Ectodermal cell (in vitro differentiated cells): Measurements from ENCODE around the gene PCDHGA7.

Source experiments
- H3K27ac ChIP-seq: 2 replicates; pipeline ENCODE4 v1.7.0; 2013; ENCODE audit warnings: mild to moderate bottlenecking, low read depth, low read length; ENCODE audit not compliant: insufficient read depth, poor library complexity, severe bottlenecking
- H3K27me3 ChIP-seq: 2 replicates; pipeline ENCODE4 v1.7.0; 2013; ENCODE audit warnings: mild to moderate bottlenecking, low read length; ENCODE audit not compliant: insufficient read depth, control insufficient read depth, poor library complexity, severe bottlenecking
- H3K36me3 ChIP-seq: one replicate; pipeline ENCODE4 v1.7.0; 2013; ENCODE audit warnings: low read length; ENCODE audit not compliant: control insufficient read depth, insufficient read depth
- H3K4me1 ChIP-seq: one replicate; pipeline ENCODE4 v1.7.0; 2013; ENCODE audit warnings: low read length; ENCODE audit not compliant: control insufficient read depth, insufficient read depth
- H3K4me3 ChIP-seq: 2 replicates; pipeline ENCODE4 v1.7.0; 2013; ENCODE audit warnings: low read depth, low read length, control low read depth; ENCODE audit not compliant: insufficient read depth
- H3K9me3 ChIP-seq: 2 replicates; pipeline ENCODE4 v1.7.0; 2013; ENCODE audit warnings: mild to moderate bottlenecking, low read length, moderate library complexity; ENCODE audit not compliant: control insufficient read depth
- WGBS, 2 experiments: methylation state at CpG; one replicate each; pipeline ENCODE4 v1.1.7; 2013; ENCODE audit warnings: missing lambda C conversion rate in 2 of 2; 5-methylcytosine and 5-hydroxymethylcytosine counted together

Gene PCDHGA7

GRCh38 chr5:141351591-141351990 lies 31.0 kb upstream of the PCDHGA7 start:
- Histone ChIP-seq H3K4me3 (no peak overlapping the region), H3K36me3 (no peaks in the 10 kb centered on the region), H3K4me1 (no peaks in the 10 kb centered on the region), H3K27me3 (no peaks in the 10 kb centered on the region), H3K27ac (no peak overlapping the region), H3K9me3 (peaks cover 2% of the 10 kb centered on the region)
- 95 to 96% methylated on average over 28 to 30 of the region's 36 CpGs for WGBS, 2 experiments

DNA sequence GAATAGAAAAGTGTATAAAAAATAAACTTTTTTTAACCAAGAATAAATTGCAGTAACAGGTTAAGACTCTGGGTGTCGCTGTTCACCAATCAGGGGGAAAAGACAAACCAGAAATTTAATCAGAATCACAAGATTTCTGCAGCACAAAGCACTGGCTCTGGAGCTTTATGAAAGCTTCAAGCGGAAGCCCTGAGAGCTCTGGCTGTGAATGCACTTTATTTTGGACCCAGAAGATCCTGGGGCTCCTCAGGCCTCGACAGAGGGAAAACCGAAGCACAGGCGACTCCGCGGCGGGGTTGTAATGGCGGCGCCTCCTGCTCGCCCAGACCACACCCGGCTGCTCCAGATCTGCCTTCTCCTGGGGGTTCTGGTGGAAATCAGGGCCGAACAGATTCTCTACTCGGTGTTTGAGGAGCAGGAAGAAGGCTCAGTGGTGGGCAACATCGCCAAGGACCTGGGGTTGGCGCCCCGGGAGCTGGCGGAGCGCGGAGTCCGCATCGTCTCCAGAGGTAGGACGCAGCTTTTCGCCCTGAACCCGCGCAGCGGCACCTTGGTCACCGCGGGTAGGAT lies 27.6 kb upstream of the PCDHGA7 start, which contains the start of gene PCDHGA4:
Gene PCDHGA4, plus strand, starts transcription at position 122 of the 570 bp plus-strand sequence. Its CDS starts 87 bp downstream, at position 209.
- no peaks in the 10 kb centered on the region for H3K4me1 ChIP-seq
- peaks cover 2% of the 10 kb centered on the region for H3K9me3 ChIP-seq
- no peaks in the 10 kb centered on the region for H3K36me3 ChIP-seq
- no peaks in the 10 kb centered on the region for H3K27me3 ChIP-seq
- H3K27ac ChIP-seq: no peak within 1 kb of the TSS
- no peak within 1 kb of the TSS for H3K4me3 ChIP-seq
- 94% methylated on average over 29 of the region's 29 CpGs for WGBS, 2 experiments

DNA sequence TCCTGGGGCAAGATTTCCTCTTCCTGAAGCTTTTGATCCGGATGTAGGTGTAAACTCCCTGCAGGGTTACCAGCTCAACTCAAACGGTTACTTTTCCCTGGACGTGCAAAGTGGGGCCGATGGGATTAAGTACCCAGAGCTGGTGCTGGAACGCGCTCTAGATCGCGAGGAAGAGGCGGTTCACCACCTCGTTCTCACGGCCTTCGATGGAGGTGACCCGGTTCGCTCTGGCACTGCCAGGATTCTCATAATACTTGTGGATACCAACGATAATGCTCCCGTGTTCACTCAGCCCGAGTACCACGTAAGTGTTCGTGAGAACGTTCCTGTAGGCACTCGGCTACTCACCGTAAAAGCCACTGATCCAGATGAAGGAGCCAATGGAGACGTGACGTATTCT lies 26.9 kb upstream of the PCDHGA7 start:
- peaks cover 5% of the 10 kb centered on the region for H3K9me3 ChIP-seq
- no peak overlapping the region for H3K4me3 ChIP-seq
- WGBS, 2 experiments: 96 to 97% methylated on average over 24 of the region's 24 CpGs
- no peaks in the 10 kb centered on the region for H3K27me3 ChIP-seq
- no peaks in the 10 kb centered on the region for H3K36me3 ChIP-seq
- no peak overlapping the region for H3K27ac ChIP-seq
- no peaks in the 10 kb centered on the region for H3K4me1 ChIP-seq

GRCh38 chr5:141356133-141356532 lies 26.4 kb upstream of the PCDHGA7 start:
- no peaks in the 10 kb centered on the region for H3K4me1 ChIP-seq
- 90% methylated on average over 5 of the region's 5 CpGs for WGBS, 2 experiments
- H3K27ac ChIP-seq: no peak overlapping the region
- H3K9me3 ChIP-seq: peaks cover 5% of the 10 kb centered on the region
- H3K27me3 ChIP-seq: no peaks in the 10 kb centered on the region
- no peaks in the 10 kb centered on the region for H3K36me3 ChIP-seq
- no peak overlapping the region for H3K4me3 ChIP-seq

DNA sequence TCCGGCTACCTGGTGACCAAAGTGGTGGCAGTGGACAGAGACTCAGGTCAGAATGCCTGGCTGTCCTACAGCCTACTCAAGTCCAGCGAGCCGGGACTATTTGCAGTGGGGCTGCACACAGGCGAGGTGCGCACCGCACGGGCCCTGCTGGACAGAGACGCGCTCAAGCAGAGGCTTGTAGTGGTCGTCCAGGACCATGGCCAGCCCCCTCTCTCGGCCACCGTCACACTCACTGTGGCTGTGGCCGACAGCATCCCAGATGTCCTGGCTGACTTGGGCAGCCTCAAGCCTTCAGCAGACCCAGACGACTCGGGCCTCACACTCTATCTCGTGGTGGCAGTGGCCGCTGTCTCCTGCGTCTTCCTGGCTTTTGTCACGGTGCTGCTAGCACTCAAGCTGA lies 25.6 kb upstream of the PCDHGA7 start:
- no peak overlapping the region for H3K27ac ChIP-seq
- H3K4me1 ChIP-seq: no peaks in the 10 kb centered on the region
- no peak overlapping the region for H3K4me3 ChIP-seq
- peaks cover 5% of the 10 kb centered on the region for H3K9me3 ChIP-seq
- no peaks in the 10 kb centered on the region for H3K36me3 ChIP-seq
- WGBS, 2 experiments: 95% methylated on average over 19 of the region's 19 CpGs
- H3K27me3 ChIP-seq: no peaks in the 10 kb centered on the region

- Histone ChIP-seq H3K27me3 (no peaks in the 10 kb centered on the region), H3K36me3 (peaks cover 4% of the 10 kb centered on the region), H3K9me3 (peaks cover 4% of the 10 kb centered on the region), H3K4me3 (no peak within 1 kb of the TSS), H3K27ac (no peak within 1 kb of the TSS), H3K4me1 (no peaks in the 10 kb centered on the region)
- 89 to 91% methylated on average over 24 of the region's 24 CpGs for WGBS, 2 experiments
These were observed 22.6 kb upstream of the PCDHGA7 start, which contains the start of gene PCDHGB2 for GRCh38 chr5:141359790-141360426. Gene PCDHGB2 (plus strand): TSS chr5:141359994. CDS start chr5:141360136, 142 bp downstream.

- peaks cover 4% of the 10 kb centered on the region for H3K36me3 ChIP-seq
- H3K4me1 ChIP-seq: no peaks in the 10 kb centered on the region
- H3K27ac ChIP-seq: no peak overlapping the region
- H3K27me3 ChIP-seq: no peaks in the 10 kb centered on the region
- peaks cover 4% of the 10 kb centered on the region for H3K9me3 ChIP-seq
- 93 to 95% methylated on average over 15 of the region's 15 CpGs for WGBS, 2 experiments
- H3K4me3 ChIP-seq: no peak overlapping the region
These were observed 21.9 kb upstream of the PCDHGA7 start for GRCh38 chr5:141360685-141361084.

- Histone ChIP-seq H3K27ac (no peak overlapping the region), H3K4me1 (no peaks in the 10 kb centered on the region), H3K9me3 (peaks cover 4% of the 10 kb centered on the region), H3K4me3 (no peak overlapping the region), H3K36me3 (peaks cover 4% of the 10 kb centered on the region), H3K27me3 (no peaks in the 10 kb centered on the region)
These were observed 19.8 kb upstream of the PCDHGA7 start for GRCh38 chr5:141362719-141363118.

DNA sequence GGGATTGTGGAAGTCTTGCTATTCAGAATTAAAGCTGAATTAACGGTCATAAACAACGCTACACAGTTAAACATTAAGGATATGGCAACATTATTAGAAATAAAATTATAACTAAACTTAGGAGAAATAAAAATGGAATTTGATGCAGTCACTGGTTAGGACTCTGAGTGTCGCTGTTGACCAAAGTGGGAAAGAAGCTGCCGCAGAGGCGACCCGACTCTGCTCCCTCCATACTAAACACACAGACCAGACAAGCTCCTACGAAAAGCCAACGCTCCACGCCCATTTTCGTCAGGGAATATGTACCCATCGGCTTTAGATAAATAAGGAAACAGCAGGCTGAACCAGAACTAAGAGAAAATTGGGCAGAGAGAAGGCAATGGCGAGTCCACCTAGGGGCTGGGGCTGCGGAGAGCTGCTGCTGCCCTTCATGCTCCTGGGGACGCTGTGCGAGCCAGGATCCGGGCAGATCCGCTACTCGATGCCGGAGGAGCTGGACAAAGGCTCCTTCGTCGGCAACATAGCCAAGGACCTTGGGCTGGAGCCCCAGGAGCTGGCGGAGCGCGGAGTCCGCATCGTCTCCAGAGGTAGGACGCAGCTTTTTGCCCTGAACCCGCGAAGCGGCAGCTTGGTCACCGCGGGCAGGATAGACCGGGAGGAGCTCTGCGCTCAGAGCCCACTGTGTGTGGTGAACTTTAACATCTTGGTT lies 18.4 kb upstream of the PCDHGA7 start, which contains the start of gene PCDHGA5:
Gene PCDHGA5, plus strand, starts transcription at position 211 of the 709 bp plus-strand sequence. Its CDS starts 169 bp downstream, at position 380.
- H3K4me1 ChIP-seq: no peaks in the 10 kb centered on the region
- H3K27me3 ChIP-seq: no peaks in the 10 kb centered on the region
- no peak within 1 kb of the TSS for H3K27ac ChIP-seq
- peaks cover 4% of the 10 kb centered on the region for H3K9me3 ChIP-seq
- H3K36me3 ChIP-seq: peaks cover 4% of the 10 kb centered on the region
- H3K4me3 ChIP-seq: no peak within 1 kb of the TSS
- 96% methylated on average over 32 to 34 of the region's 34 CpGs for WGBS, 2 experiments
